Measurements from ENCODE around the gene F2R. TPM values are rescaled to one million over a fixed set of nuclear protein-coding genes. Genes with fewer than 3 reads are reported as not detected.
"Not testable (repeated sequence)": the region's sequence is repeated elsewhere in the genome, so short reads cannot be mapped to it uniquely, and the experiment has no call there.

F2R gene
- 1 to 10 TPM; 1.2 to 2.3 TPM for total RNA-seq
- polyA plus RNA-seq, result 10 to 100 TPM in 1 of 3 donors, 1 to 10 TPM in 1, under 1 TPM in 1; 0.65 to 37.3 (median 1.2) TPM
- 0.14 to 16.1 (median 1.2) reads per million in 6 experiments for total RNA-seq

DNA sequence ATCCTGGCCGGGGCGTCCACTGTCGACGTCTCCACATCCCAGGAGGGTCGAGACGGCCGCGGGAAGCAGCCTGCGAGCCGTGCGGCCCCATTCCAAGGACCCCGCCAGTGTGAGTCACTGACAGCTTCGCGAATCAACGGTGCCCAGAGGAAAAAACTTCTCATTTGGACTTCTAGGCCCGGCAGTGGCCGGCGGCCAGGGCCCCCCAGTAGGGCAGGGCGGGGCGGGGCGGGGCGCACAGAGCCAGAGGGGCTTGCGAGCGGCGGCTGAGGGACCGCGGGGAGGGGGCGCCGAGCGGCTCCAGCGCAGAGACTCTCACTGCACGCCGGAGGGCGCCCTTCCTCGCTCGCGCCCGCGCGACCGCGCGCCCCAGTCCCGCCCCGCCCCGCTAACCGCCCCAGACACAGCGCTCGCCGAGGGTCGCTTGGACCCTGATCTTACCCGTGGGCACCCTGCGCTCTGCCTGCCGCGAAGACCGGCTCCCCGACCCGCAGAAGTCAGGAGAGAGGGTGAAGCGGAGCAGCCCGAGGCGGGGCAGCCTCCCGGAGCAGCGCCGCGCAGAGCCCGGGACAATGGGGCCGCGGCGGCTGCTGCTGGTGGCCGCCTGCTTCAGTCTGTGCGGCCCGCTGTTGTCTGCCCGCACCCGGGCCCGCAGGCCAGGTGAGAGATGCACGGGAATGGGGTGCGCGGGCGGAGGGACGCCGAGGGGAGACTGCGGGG lies at the start of gene F2R:
Gene F2R (plus strand): TSS at position 391 of the 720 bp plus-strand sequence. CDS start 182 bp downstream, at position 573.
- Mint-ChIP-seq H3K4me3 (peak within 1 kb of the TSS; percentile 64 to 87 (median 83)), H3K27me3 (peaks cover 21 to 54% (median 38%) of the 10 kb centered on the region in 5 donors), H3K4me1 (peaks cover 5 to 34% (median 31%) of the 10 kb centered on the region in 4 donors), H3K9me3 (peaks cover 0 to 3% (median 0%) of the 10 kb centered on the region in 9 donors), H3K27ac (peak within 1 kb of the TSS in 6 of 10 donors; percentile 19 to 83 (median 32)), H3K36me3 (no peaks in the 10 kb centered on the region)
- ATAC-seq, result peak; percentile 79
- peak in 9 of 10 donors; percentile 6 to 68 (median 37) for DNase-seq
- POLR2A ChIA-PET, result interaction anchor here (1.0 to 1.9 kb wide), 2 partner anchors 8 to 24 kb away, joined by 3 to 11 read pairs; no protein-coding TSS in a partner anchor

DNA sequence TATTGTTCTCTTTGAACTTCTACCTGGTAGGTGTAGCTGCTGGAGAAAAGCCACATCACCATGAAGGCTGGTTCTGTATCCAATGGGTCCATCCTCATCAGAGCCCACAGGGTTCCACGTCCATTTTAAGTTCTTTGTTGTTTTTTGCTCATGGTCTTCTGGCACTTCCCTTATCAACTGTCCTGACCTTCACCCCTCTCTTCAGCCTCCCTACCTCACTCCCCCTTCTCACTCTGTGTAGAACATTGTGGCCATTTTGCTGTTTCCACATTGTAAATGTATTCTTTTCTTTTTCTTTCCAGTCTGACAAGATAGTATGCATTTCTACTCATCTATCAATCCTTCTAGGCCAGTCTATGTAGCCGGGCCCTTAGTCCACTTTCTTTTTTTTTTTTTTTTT lies 48.4 kb upstream of the F2R start:
- Mint-ChIP-seq H3K27me3 (no peaks in the 10 kb centered on the region), H3K4me3 (no peak overlapping the region), H3K9me3 (no peaks in the 10 kb centered on the region), H3K4me1 (peaks cover 0 to 5% (median 2%) of the 10 kb centered on the region in 4 donors), H3K36me3 (peaks cover 27 to 91% (median 61%) of the 10 kb centered on the region in 3 donors), H3K27ac (peak overlapping the region in 2 of 10 donors; percentile 5 to 58)
- POLR2A ChIA-PET, result no interaction called here
- DNase-seq (no peak), ATAC-seq (no peak)

DNA sequence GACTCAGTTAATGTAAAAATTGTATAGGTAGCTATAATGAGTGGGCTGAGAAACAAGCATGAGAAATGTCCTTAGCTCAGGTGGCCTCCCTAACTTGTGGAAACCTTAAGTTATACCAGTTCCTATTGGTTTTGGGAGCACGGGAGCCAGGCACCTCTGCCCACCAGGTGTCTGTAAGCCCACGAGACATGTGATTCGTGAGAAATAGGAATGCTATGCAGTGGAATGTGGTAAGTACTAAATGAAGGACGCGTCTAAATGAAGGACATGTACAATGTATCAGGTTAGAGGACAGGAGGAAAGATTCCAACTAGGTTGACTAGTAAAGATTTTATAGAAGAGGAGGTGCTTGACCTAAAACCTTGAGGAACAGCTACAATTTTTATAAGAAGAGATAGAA lies 46.7 kb upstream of the F2R start:
- H3K27ac Mint-ChIP-seq, result no peak overlapping the region
- H3K4me3 Mint-ChIP-seq, result no peak overlapping the region
- no peaks in the 10 kb centered on the region for H3K9me3 Mint-ChIP-seq
- H3K27me3 Mint-ChIP-seq, result no peaks in the 10 kb centered on the region
- H3K4me1 Mint-ChIP-seq, result peaks cover 0 to 2% (median 0%) of the 10 kb centered on the region in 4 donors
- ATAC-seq (no peak), DNase-seq (no peak)
- H3K36me3 Mint-ChIP-seq, result peaks cover 20 to 90% (median 65%) of the 10 kb centered on the region in 3 donors
- POLR2A ChIA-PET, result no interaction called here

DNA sequence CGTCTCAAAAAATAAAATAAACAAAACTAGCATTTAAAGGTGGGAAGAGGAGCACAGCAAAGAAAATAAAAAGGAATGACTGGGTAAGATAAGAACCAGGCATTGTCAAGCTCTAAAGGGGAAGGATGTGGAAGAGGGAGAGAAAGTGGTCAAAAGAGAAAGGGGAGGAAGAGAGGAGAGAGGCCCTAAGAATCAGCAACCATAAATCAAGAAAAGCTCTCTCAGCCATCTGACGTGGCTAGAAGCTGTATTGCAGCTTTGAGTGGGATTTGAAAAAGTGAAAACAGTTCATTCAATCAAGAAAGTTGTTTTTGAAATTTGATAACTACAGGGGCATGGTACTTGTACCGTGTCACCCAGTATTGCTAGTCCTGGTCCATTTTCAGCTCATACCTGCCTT lies 45.4 kb upstream of the F2R start:
- Mint-ChIP-seq H3K27me3 (no peaks in the 10 kb centered on the region), H3K27ac (peak overlapping the region in 2 of 10 donors; percentile 24 to 85), H3K9me3 (no peaks in the 10 kb centered on the region), H3K36me3 (peaks cover 20 to 92% (median 73%) of the 10 kb centered on the region in 3 donors), H3K4me1 (peaks cover 0 to 2% (median 0%) of the 10 kb centered on the region in 4 donors), H3K4me3 (no peak overlapping the region)
- DNase-seq (no peak), ATAC-seq (no peak)
- POLR2A ChIA-PET, result no interaction called here

DNA sequence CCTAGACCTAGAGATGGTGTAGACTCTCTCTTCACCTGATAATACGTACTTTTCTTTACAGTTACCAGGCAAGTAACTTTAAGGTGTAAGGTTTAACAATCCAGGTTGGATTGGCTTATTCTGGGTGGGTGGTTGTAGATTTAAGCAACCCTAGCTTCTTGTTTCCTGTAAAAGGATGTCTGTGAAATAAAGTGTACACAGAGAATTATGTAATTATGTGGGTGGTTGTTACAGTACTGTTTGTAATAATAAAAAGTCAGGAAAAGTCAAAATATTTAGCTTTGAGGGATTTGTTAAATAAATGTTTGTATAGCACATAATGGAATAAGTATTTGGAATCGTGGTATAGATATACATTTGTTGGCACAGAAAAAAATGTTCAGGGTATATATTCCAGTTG lies 43.7 kb upstream of the F2R start:
- H3K4me3 Mint-ChIP-seq, result no peak overlapping the region
- H3K27ac Mint-ChIP-seq, result no peak overlapping the region
- peaks cover 22 to 93% (median 74%) of the 10 kb centered on the region in 3 donors for H3K36me3 Mint-ChIP-seq
- ATAC-seq, result no peak
- POLR2A ChIA-PET, result interaction anchor here (0.6 kb wide), 1 partner anchor 169 kb away, joined by 3 read pairs; no protein-coding TSS in a partner anchor
- DNase-seq, result no peak
- peaks cover 0 to 2% (median 0%) of the 10 kb centered on the region in 4 donors for H3K4me1 Mint-ChIP-seq
- no peaks in the 10 kb centered on the region for H3K27me3 Mint-ChIP-seq
- no peaks in the 10 kb centered on the region for H3K9me3 Mint-ChIP-seq

DNA sequence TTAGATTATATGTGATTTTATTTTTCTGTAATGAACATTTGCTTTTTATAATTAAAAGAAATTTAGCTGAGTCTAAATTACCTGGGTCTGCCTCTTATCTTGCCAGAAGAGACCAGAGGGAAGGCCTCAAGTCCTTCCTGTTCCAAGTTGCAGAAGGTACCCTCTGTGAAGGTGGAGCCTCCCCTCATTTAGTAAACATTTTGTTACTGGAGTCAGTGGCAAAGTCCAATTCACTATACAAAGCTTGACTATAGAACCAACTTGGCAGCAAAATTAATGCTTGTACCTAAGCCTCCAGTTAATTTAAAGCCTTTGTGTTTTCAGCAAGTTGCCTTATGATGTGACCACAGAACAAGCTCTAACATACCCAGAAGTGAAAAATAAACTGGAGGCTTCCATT lies 42.8 kb upstream of the F2R start:
- no peak overlapping the region for H3K4me3 Mint-ChIP-seq
- H3K27me3 Mint-ChIP-seq, result no peaks in the 10 kb centered on the region
- POLR2A ChIA-PET, result no interaction called here
- ATAC-seq (no peak), DNase-seq (no peak)
- H3K36me3 Mint-ChIP-seq, result peaks cover 22 to 91% (median 68%) of the 10 kb centered on the region in 3 donors
- H3K27ac Mint-ChIP-seq, result no peak overlapping the region
- peaks cover 0 to 2% (median 0%) of the 10 kb centered on the region in 4 donors for H3K4me1 Mint-ChIP-seq
- no peaks in the 10 kb centered on the region for H3K9me3 Mint-ChIP-seq

DNA sequence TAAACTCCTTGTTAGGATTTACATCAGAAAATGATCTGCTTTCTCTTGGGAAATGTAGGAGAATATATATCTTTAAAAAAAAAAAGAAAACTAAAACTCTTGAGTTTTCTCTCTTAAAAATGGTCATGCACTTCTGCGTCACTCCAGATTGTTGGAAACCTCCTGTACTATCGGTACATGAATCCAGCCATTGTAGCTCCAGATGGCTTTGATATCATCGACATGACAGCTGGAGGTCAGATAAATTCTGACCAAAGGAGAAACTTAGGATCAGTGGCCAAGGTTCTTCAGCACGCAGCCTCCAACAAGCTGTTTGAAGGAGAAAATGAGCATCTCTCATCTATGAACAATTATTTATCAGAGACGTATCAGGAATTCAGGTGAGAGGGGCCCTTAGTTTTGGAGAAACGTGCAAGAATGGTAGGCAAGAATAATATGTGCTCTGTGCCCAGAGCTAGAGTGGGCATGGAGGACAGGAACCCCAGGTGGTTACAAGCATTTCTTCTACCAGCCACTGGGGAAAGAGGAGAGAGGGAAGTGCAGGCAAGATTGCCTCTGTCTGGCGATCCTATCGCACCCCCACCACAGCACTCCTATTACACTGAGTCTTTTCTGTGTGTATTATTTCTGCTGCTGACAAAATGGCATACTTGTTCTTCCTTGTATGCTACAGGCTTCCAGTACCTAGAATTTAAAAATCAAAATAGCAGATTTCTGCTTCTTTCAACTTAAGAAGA lies 41.4 kb upstream of the F2R start:
- H3K27me3 Mint-ChIP-seq, result no peaks in the 10 kb centered on the region
- POLR2A ChIA-PET, result no interaction called here

DNA sequence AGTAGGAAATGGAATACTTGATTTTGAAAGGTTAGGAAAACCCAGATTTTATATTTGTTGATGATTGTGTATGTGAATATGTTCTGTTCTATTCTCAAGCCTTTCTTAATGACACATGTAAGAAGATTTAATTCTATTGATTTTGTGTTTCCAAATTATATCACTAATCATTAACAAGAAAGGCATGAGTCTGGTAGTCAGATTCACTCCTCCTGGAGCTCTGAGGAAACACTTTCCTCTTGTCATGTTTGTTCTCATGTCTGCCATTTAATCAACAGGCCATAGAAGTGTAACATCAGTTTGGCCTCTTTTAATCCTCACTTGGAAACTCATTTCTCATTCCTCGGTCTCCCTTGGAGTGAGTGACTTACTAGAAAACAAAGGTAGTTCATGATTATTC lies 40.6 kb upstream of the F2R start:
- Mint-ChIP-seq H3K27ac (no peak overlapping the region), H3K27me3 (no peaks in the 10 kb centered on the region), H3K9me3 (no peaks in the 10 kb centered on the region), H3K4me3 (no peak overlapping the region), H3K4me1 (peaks cover 0 to 1% (median 0%) of the 10 kb centered on the region in 4 donors), H3K36me3 (peaks cover 17 to 91% (median 69%) of the 10 kb centered on the region in 3 donors)
- ATAC-seq (no peak), DNase-seq (no peak)
- POLR2A ChIA-PET, result interaction anchor here (0.5 kb wide), 1 partner anchor 11 kb away, joined by 4 read pairs; no protein-coding TSS in a partner anchor

More for the DNA sequence above, 41.4 kb upstream of the F2R start:
- Mint-ChIP-seq H3K4me1 (peaks cover 0 to 2% (median 0%) of the 10 kb centered on the region in 4 donors), H3K4me3 (no peak overlapping the region), H3K36me3 (peaks cover 18 to 91% (median 71%) of the 10 kb centered on the region in 3 donors), H3K27ac (no peak overlapping the region), H3K9me3 (no peaks in the 10 kb centered on the region)
- no peak for DNase-seq
- ATAC-seq, result no peak

DNA sequence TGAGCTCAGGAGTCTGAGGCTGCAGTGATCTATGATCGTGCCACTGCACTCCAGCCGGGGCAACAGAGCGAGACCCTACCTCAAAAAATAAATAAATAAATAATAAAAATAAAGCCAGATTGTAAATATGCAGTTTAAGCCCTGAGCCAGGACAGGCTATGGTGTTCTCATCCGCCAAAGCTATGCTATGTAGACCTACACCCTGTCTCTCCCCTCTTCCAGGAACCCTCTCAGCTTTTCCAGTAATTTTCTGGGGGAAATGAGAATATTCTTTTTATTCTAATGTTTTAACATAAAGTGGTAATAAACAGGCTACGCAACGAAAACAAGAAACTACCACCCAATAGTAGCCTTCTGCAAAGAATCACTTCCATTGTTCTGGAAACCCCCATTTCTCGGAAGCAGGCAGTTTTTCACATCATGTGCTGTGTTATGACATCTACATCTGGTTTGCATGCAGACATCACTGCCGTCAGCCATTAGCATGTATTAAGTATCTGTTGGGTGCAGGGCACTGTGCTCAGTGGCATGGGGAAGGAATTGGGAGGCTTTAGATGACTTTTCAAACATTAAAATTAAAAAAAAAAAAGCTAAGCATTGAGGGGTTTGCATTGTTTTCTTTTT lies 38.0 kb upstream of the F2R start:
- POLR2A ChIA-PET, result interaction anchor here (0.6 kb wide), 1 partner anchor 12 kb away, joined by 3 read pairs; no protein-coding TSS in a partner anchor
- Mint-ChIP-seq H3K27me3 (no peaks in the 10 kb centered on the region), H3K4me3 (no peak overlapping the region), H3K4me1 (no peaks in the 10 kb centered on the region), H3K27ac (no peak overlapping the region), H3K9me3 (no peaks in the 10 kb centered on the region), H3K36me3 (peaks cover 12 to 84% (median 55%) of the 10 kb centered on the region in 3 donors)
- DNase-seq (no peak), ATAC-seq (no peak)

DNA sequence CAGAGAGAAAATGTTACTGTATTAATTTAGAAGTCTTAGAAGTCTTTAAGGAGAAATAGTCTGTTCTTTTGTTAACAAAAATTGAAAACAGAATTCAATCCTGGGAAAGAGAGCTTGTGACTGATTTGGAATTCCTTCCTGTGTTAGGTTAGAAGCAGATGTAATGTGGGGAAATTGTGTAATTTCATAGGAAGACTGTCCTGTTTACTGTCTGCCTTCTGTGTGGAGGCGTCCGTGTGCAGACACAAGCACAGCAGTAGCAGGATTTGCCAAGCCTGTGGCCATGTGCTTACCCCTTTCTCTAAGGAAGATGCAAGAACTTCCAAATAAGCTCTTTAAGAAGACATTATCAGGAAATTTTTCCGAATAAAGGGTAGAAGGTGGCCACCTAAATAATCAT lies 36.7 kb upstream of the F2R start:
- Mint-ChIP-seq H3K27ac (no peak overlapping the region), H3K4me3 (no peak overlapping the region), H3K36me3 (peaks cover 12 to 82% (median 48%) of the 10 kb centered on the region in 3 donors), H3K4me1 (peaks cover 0 to 3% (median 0%) of the 10 kb centered on the region in 4 donors), H3K9me3 (no peaks in the 10 kb centered on the region), H3K27me3 (no peaks in the 10 kb centered on the region)
- POLR2A ChIA-PET, result no interaction called here
- no peak for DNase-seq
- ATAC-seq, result no peak

DNA sequence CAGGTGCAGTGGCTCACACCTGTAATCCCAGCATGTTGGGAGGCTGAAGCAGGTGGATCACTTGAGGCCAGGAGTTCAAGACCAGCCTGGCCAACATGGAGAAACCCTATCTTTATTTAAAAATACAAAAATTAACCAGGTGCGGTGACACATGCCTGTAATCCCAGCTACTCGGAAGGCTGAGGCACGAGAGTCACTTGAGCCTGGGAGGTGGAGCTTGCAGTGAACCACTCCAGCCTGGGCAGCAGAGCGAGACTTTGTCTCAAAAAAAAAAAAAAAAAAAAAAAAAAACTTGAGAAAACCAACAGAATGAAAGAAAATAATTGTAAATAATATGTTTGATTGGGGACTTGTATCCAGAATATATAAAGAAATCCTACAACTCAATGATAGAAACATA lies 35.1 kb upstream of the F2R start:
- peaks cover 17 to 80% (median 49%) of the 10 kb centered on the region in 3 donors for H3K36me3 Mint-ChIP-seq
- H3K4me3 Mint-ChIP-seq, H3K27me3 Mint-ChIP-seq, DNase-seq, POLR2A ChIA-PET, H3K27ac Mint-ChIP-seq, H3K9me3 Mint-ChIP-seq, ATAC-seq: not testable (repeated sequence)
- peaks cover 0 to 11% (median 0%) of the 10 kb centered on the region in 4 donors for H3K4me1 Mint-ChIP-seq

DNA sequence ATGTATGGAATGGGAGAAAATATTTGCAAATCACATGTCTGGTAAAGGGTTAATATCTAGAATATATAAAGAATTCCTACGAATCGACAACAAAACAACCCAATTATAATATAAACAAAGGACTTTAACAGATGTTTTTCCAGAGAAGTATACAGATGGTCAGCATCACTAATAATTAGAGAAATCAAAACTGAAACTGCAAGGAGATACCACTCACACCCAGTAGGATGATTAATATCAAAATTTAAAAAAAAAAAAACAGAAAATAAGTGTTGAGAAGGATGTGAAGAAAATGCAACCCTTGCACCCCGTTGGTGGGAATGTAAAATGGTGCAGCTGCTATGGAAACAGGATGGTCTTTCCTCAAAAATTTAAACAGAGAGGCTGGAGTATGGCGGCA lies 34.6 kb upstream of the F2R start:
- Mint-ChIP-seq H3K36me3 (peaks cover 15 to 80% (median 47%) of the 10 kb centered on the region in 3 donors), H3K9me3 (no peaks in the 10 kb centered on the region), H3K4me3 (no peak overlapping the region), H3K27me3 (no peaks in the 10 kb centered on the region), H3K4me1 (peaks cover 0 to 11% (median 0%) of the 10 kb centered on the region in 4 donors), H3K27ac (peak overlapping the region in 1 of 10 donors; percentile 26)
- ATAC-seq, result no peak
- POLR2A ChIA-PET, result no interaction called here
- DNase-seq, result no peak

All from naive thymus-derived CD8-positive, alpha-beta T cell (primary cell).